ENCODE results near the gene RGS1. TPM values are rescaled to one million over a fixed set of nuclear protein-coding genes. Genes with fewer than 3 reads are reported as not detected.
"Not testable (repeated sequence)": the region's sequence is repeated elsewhere in the genome, so short reads cannot be mapped to it uniquely, and the experiment has no call there.

RGS1 gene, protein sequence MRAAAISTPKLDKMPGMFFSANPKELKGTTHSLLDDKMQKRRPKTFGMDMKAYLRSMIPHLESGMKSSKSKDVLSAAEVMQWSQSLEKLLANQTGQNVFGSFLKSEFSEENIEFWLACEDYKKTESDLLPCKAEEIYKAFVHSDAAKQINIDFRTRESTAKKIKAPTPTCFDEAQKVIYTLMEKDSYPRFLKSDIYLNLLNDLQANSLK
- 1 to 10 TPM; 2.1 to 4.6 (median 3.5) TPM for polyA plus RNA-seq (ENCODE audit: insufficient read length in 3 of 3)

GRCh38 chr1:192575499-192576189 is at the start of gene RGS1:
Gene RGS1 (plus strand): TSS chr1:192575773. CDS start chr1:192575793, 20 bp downstream.
- DNase-seq (ENCODE audit: low read depth in 3 of 3, low spot score in 2 of 3) = no peak

GRCh38 chr1:192527111-192527795 is 48.3 kb upstream of the RGS1 start:
- DNase-seq (ENCODE audit: low read depth in 3 of 3, low spot score in 2 of 3) = no peak

DNA sequence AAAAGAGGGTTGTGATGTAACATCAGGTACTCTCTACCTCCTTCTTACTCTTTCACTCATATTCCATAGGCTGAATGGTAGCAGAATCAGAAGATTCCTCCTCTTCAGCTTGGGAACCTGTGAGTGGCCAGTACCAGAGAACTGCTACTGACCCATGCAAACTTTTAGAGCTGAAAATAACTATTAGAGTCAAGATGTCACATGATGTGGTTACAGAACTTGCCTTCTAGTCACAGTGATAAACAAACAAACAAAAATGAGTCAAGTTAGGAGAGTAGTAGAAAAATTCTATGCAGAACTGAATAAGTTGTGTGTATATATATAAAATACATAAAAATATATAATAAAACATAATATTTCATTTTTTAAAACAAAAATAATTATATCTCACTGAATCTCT is 47.6 kb upstream of the RGS1 start:
- DNase-seq (ENCODE audit: low read depth in 3 of 3, low spot score in 2 of 3) = no peak

DNA sequence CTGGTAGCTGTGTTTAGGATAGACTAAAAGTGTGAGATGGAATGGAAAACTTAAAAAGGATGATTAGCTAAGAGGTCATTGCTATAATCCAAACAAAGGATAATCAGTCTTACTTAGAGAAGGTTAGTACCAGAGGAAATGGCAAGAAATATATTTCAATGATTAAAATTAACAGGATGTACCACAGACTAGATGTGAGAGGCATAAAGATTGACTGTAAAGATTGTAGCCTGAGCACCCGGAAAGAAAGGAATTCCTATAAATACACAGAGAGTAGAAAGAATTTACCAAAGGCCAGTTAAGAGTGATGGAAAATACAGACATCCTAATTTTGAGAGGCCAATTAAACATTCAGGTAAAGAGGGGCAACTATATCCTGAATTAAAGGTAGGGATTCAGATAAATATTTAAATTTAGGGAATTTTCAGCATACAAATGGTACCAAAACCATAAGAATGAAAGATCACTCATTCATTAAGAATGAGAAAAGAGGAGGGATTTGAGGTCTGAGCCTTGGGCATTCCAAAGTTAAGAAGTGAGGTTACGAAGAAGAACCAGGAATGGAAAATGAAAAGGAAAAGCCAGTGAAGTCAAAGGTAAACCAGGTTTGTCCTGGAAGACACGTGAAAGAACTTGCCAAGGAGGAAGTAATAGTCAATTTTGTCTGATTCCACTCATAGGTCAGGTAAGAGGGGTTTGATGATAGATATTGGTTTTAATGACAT is 46.4 kb upstream of the RGS1 start:
- DNase-seq (ENCODE audit: low read depth in 3 of 3, low spot score in 2 of 3) = no peak

GRCh38 chr1:192529811-192530210 is 45.8 kb upstream of the RGS1 start:
- DNase-seq (ENCODE audit: low read depth in 3 of 3, low spot score in 2 of 3) = no peak

- DNase-seq (ENCODE audit: low read depth in 3 of 3, low spot score in 2 of 3) = no peak
Observed at GRCh38 chr1:192530254-192530653, 45.3 kb upstream of the RGS1 start.

GRCh38 chr1:192531037-192531703 is 44.4 kb upstream of the RGS1 start:
- not testable (repeated sequence) for DNase-seq (ENCODE audit: low read depth in 3 of 3, low spot score in 2 of 3)

DNA sequence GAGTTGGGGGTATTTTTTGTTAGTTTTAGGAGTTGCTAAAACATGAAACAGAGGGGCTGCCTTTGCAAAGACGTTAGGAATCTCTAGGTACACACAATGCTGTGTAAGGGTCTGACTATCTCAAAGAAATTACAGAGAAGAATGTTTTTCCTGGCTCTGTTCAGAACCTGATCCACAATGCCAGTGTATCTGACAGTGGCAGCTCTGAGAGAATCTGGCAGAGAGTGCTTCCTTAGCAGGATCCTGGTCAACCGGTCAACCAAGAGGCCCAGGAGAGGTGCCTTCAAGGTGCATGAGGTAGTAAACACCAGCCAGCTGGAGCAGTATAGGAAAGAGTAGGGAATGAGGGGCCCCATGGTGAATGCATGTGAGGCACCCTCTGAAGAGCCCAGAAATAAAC is 40.9 kb upstream of the RGS1 start:
- DNase-seq (ENCODE audit: low read depth in 3 of 3, low spot score in 2 of 3) = no peak

- no peak for DNase-seq (ENCODE audit: low read depth in 3 of 3, low spot score in 2 of 3)
Observed at GRCh38 chr1:192535916-192536664, 39.5 kb upstream of the RGS1 start.

GRCh38 chr1:192538407-192539296 is 36.9 kb upstream of the RGS1 start:
- DNase-seq (ENCODE audit: low read depth in 3 of 3, low spot score in 2 of 3) = peak in 1 of 3 donors; percentile 18

DNA sequence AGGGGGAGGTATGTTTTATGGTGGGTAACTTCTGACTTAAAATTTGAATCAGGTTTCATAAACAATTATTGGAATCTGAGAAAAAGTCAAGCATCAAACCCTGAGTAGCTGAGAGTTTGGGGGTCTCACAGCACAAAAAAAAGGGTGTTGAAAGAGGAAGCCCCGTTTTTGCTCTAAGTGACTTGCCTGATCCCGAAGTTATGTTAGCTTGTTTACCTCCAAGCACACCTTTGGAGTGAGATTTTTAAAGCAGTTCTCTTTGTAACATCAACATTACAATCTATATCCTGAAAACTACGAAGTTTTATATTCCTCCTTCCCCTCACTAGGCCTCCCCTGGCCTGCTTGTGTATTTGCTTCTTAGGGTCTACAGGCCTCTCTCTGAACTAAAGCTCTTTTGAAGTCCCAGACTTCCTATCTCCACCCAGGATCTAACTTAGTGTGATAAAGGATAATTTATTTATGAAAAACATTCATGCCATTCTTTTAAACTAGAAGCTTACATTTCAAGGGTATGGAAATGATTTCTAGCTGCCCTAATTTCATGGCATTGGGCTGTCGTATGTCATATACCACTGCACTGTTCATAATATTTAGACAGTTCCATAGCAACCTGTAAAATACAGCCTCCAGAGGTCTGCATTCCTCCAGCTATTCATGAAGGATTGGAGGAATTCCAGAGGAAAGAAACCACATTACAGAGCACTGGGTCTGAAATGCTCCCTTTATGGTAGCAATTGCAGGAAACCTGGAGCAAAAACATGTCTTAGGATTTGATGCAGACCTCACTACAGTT is 36.1 kb upstream of the RGS1 start:
- peak; percentile 66 to 75 (median 74) for DNase-seq (ENCODE audit: low read depth in 3 of 3, low spot score in 2 of 3)

DNA sequence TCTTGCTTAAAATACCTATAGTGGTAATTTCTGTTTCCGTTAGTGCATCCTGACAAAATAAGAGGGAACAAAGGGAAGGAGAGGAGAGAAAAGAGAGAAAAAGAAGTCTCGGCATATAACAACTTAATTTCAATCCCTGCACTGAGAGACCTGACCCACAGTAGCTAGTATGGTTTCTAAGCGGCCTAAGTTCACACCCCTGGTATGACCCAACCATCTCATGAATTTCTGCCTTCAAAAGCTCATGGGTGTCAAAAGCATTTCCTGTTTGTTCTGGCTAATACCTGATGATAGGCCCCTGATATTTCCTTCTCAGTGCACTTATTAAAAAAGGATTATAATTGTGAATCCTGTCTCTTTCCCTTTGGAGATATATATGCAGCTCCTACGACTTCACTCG is 32.1 kb upstream of the RGS1 start:
- no peak for DNase-seq (ENCODE audit: low read depth in 3 of 3, low spot score in 2 of 3)

- DNase-seq (ENCODE audit: low read depth in 3 of 3, low spot score in 2 of 3) = no peak
Observed at GRCh38 chr1:192545896-192546521, 29.6 kb upstream of the RGS1 start.

DNA sequence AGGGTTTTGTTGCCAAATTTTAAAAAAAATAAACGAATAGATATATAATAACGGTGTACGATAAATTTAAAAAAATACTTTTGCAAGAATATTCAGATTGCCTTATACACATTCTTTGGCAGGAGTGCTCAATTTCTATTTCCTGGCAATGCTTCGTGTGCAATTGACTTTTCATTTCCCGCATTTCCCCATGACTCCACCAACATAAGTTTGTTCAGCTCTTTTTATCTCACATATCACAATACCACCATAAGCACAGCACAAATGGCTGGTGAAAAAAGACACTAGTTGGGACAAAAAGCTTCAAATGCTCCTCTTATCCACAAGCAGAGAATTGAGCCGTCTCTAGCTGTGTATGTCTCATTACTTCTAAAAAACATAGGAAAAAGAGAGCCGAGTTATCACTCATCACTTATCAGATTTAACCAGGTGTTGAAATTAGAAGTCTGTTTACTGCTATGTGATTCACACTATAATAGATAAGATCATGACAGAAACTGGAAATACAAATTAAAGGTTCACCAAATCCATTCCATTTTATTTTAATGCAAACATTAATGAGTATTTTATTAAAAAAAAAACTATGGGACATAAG is 28.9 kb upstream of the RGS1 start:
- no peak for DNase-seq (ENCODE audit: low read depth in 3 of 3, low spot score in 2 of 3)

- DNase-seq (ENCODE audit: low read depth in 3 of 3, low spot score in 2 of 3) = no peak
Observed at GRCh38 chr1:192547501-192547900, 28.1 kb upstream of the RGS1 start.

- DNase-seq (ENCODE audit: low read depth in 3 of 3, low spot score in 2 of 3) = no peak
Observed at GRCh38 chr1:192549937-192550336, 25.6 kb upstream of the RGS1 start.

GRCh38 chr1:192550922-192551534 is 24.5 kb upstream of the RGS1 start:
- DNase-seq (ENCODE audit: low read depth in 3 of 3, low spot score in 2 of 3) = no peak

All from right renal cortex interstitium (tissue), 3 donors.